NCI-H446 (cell line): Measurements from ENCODE around the gene CRYL1.

Source experiments
- DNase-seq, 2 experiments: peaks; one replicate each; lab custom pipeline; 2025; lab: John Stamatoyannopoulos, UW

The CRYL1 gene

GRCh38 chr13:20492641-20493040 is 33.0 kb downstream of the CRYL1 start:
- peak in 1 of 2 experiments; percentile 18 for DNase-seq

- DNase-seq, result no peak
Measured at GRCh38 chr13:20491926-20492435, 33.7 kb downstream of the CRYL1 start.

- DNase-seq, result no peak
Measured at GRCh38 chr13:20489185-20489820, 36.4 kb downstream of the CRYL1 start.

GRCh38 chr13:20487927-20488326 is 37.7 kb downstream of the CRYL1 start:
- peak in 1 of 2 experiments; percentile 51 for DNase-seq

- DNase-seq, result no peak
Measured at GRCh38 chr13:20482787-20483186, 42.9 kb downstream of the CRYL1 start.

- no peak for DNase-seq
Measured at GRCh38 chr13:20482275-20482761, 43.3 kb downstream of the CRYL1 start.

- DNase-seq, result no peak
Measured at GRCh38 chr13:20477394-20477793, 48.3 kb downstream of the CRYL1 start.

- DNase-seq, result no peak
Measured at GRCh38 chr13:20475927-20476691, 49.5 kb downstream of the CRYL1 start.

- DNase-seq, result no peak
Measured at GRCh38 chr13:20474515-20474914, 51.1 kb downstream of the CRYL1 start.

- DNase-seq, result no peak
Measured at GRCh38 chr13:20473888-20474287, 51.8 kb downstream of the CRYL1 start.

GRCh38 chr13:20473139-20473538 is 52.5 kb downstream of the CRYL1 start:
- no peak for DNase-seq

GRCh38 chr13:20472531-20472930 is 53.1 kb downstream of the CRYL1 start:
- no peak for DNase-seq

GRCh38 chr13:20470136-20470535 is 55.5 kb downstream of the CRYL1 start:
- DNase-seq, result no peak

- DNase-seq, result no peak
Measured at GRCh38 chr13:20466371-20466770, 59.3 kb downstream of the CRYL1 start.

GRCh38 chr13:20465218-20465879 is 60.3 kb downstream of the CRYL1 start:
- peak in 1 of 2 experiments; percentile 2 for DNase-seq

- DNase-seq, result no peak
Measured at GRCh38 chr13:20462921-20463320, 62.7 kb downstream of the CRYL1 start.

GRCh38 chr13:20462533-20462915 is 63.1 kb downstream of the CRYL1 start:
- DNase-seq, result no peak

GRCh38 chr13:20461860-20462532 is 63.7 kb downstream of the CRYL1 start:
- DNase-seq, result no peak

- DNase-seq, result no peak
Measured at GRCh38 chr13:20461481-20461859, 64.2 kb downstream of the CRYL1 start.

GRCh38 chr13:20460761-20461160 is 64.9 kb downstream of the CRYL1 start:
- DNase-seq, result no peak

- no peak for DNase-seq
Measured at GRCh38 chr13:20457670-20458069, 68.0 kb downstream of the CRYL1 start.

- DNase-seq, result no peak
Measured at GRCh38 chr13:20456737-20457136, 68.9 kb downstream of the CRYL1 start.
